GM21528 (cell line): Measurements from ENCODE around the gene SMARCE1.
A peak's percentile ranks its signal among the peaks of the same experiment; 100 is the strongest.

ENCODE experiments used
- ATAC-seq: cut with Tn5 transposase; IDR thresholded peaks from one replicate; pipeline ENCODE4 v1.9.1; 2021; ENCODE audit warnings: mild to moderate bottlenecking, moderate library complexity; ENCODE audit not compliant: unreplicated experiment, low FRiP score

The SMARCE1 gene

GRCh38 chr17:40646791-40647623 is 611 bp downstream of the SMARCE1 start:
- peak; percentile 44 for ATAC-seq

GRCh38 chr17:40645943-40646342 is 1.7 kb downstream of the SMARCE1 start:
- ATAC-seq: no peak

- ATAC-seq: no peak
Observed at GRCh38 chr17:40645291-40645690, 2.3 kb downstream of the SMARCE1 start.

- ATAC-seq: no peak
Observed at GRCh38 chr17:40637931-40638330, 9.7 kb downstream of the SMARCE1 start.

- ATAC-seq: no peak
Observed at GRCh38 chr17:40633871-40634270, 13.7 kb downstream of the SMARCE1 start.

- no peak for ATAC-seq
Observed at GRCh38 chr17:40632216-40632615, 15.4 kb downstream of the SMARCE1 start.

- ATAC-seq: no peak
Observed at GRCh38 chr17:40629842-40630241, 17.8 kb downstream of the SMARCE1 start.

- ATAC-seq: no peak
Observed at GRCh38 chr17:40625311-40625710, 22.3 kb downstream of the SMARCE1 start.

GRCh38 chr17:40623419-40624210 is 24.0 kb downstream of the SMARCE1 start:
- ATAC-seq: no peak

- no peak for ATAC-seq
Observed at GRCh38 chr17:40622509-40622928, 25.1 kb downstream of the SMARCE1 start.

- ATAC-seq: no peak
Observed at GRCh38 chr17:40621578-40621977, 26.0 kb downstream of the SMARCE1 start.

- no peak for ATAC-seq
Observed at GRCh38 chr17:40621019-40621418, 26.6 kb downstream of the SMARCE1 start.

- no peak for ATAC-seq
Observed at GRCh38 chr17:40618754-40619625, 28.6 kb downstream of the SMARCE1 start.

- no peak for ATAC-seq
Observed at GRCh38 chr17:40617678-40618240, 29.9 kb downstream of the SMARCE1 start.

- no peak for ATAC-seq
Observed at GRCh38 chr17:40616592-40616991, 31.0 kb downstream of the SMARCE1 start.

GRCh38 chr17:40615841-40616476 is 31.7 kb downstream of the SMARCE1 start:
- no peak for ATAC-seq

- ATAC-seq: peak; percentile 58
Observed at GRCh38 chr17:40615068-40615840, 32.4 kb downstream of the SMARCE1 start.

- no peak for ATAC-seq
Observed at GRCh38 chr17:40614431-40615067, 33.1 kb downstream of the SMARCE1 start.
